22Rv1 (cell line): ENCODE measurements around the gene CKAP5.

Experiments
- ZFX ChIP-seq: fragments of 450-650 bp; IDR thresholded peaks from 2 replicates; pipeline ENCODE4 v1.6.1; 2017; ENCODE audit warnings: antibody characterized with exemption, borderline replicate concordance
- TF ChIP-seq, protein P1 (sequence below): fragments of 450-650 bp; IDR thresholded peaks from 2 replicates; pipeline ENCODE4 v1.5.1; 2017; ENCODE audit warnings: mild to moderate bottlenecking

DNA sequence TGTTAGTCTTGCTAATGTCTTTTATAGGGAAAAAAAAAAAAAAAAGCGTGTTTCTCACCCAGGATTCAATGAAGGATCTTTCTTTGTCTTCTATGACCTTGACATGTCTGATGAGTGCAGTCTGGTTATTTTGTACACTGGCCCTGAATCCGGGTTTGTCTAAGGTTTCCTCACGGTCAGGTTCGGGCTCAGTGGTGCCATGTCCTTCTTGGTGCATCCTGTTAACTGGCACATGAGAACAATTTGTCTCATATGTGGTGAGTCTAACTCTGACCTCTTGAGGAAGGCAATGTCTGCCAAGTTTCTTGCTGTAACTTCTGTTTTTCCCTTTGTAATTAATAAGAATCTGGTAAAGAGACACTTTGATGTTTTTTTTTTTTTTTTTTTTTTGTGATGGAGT, 114.5 kb downstream of the CKAP5 start:
- TF ChIP-seq, protein P1, sequence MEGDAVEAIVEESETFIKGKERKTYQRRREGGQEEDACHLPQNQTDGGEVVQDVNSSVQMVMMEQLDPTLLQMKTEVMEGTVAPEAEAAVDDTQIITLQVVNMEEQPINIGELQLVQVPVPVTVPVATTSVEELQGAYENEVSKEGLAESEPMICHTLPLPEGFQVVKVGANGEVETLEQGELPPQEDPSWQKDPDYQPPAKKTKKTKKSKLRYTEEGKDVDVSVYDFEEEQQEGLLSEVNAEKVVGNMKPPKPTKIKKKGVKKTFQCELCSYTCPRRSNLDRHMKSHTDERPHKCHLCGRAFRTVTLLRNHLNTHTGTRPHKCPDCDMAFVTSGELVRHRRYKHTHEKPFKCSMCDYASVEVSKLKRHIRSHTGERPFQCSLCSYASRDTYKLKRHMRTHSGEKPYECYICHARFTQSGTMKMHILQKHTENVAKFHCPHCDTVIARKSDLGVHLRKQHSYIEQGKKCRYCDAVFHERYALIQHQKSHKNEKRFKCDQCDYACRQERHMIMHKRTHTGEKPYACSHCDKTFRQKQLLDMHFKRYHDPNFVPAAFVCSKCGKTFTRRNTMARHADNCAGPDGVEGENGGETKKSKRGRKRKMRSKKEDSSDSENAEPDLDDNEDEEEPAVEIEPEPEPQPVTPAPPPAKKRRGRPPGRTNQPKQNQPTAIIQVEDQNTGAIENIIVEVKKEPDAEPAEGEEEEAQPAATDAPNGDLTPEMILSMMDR = no peak
- TF ChIP-seq ZFX = no peak
